ENCODE results near the gene ZEB1.

GRCh38 chr10:31374146-31374696 is 55.2 kb downstream of the ZEB1 start:
- no peak for TF ChIP-seq POLR2A (IDR thresholded peaks at IDR 0.05)
- TF ChIP-seq CTCF (IDR thresholded peaks at IDR 0.05), result no peak
